ENCODE data around the gene ITLN2. TPM values are rescaled to one million over a fixed set of nuclear protein-coding genes. Genes with fewer than 3 reads are reported as not detected.

The ITLN2 gene
- polyA plus RNA-seq, 2 of the 4 experiments (the other 2 are of a cell fraction) = 0.22 to 0.30 TPM

GRCh38 chr1:160925652-160926244 lies 28.9 kb downstream of the ITLN2 start:
- Histone ChIP-seq H3K4me1 (no peaks in the 10 kb centered on the region), H3K4me3 (no peak overlapping the region), H3K27ac (no peak overlapping the region), H3K9me3 (no peaks in the 10 kb centered on the region), H3K4me2 (peak overlapping the region; percentile 4; the same call in 1 of the 3 replicates)
- POLR2A ChIA-PET = no interaction called here
- CTCF ChIA-PET = interaction anchor here (0.9 to 1.4 kb wide), 3 partner anchors 9 to 90 kb away, joined by 3 to 5 read pairs (median 3); no protein-coding TSS in a partner anchor
- DNase-seq (ENCODE audit: low read depth in 1 of 2, low spot score in 1 of 2) = peak; percentile 12 to 63
- no peak for FAIRE-seq
- 9% methylated on average over 5 of the region's 5 CpGs for WGBS (ENCODE audit: missing lambda C conversion rate)
- TF ChIP-seq SREBF2 (IDR thresholded peaks at IDR 0.05) (peak; percentile 36; the same call in 1 of the 2 replicates), CBX8 (IDR thresholded peaks at IDR 0.05) (no peak)
- ATAC-seq = peak; percentile 66 to 68; a peak in 5 of 6 replicates

- TF ChIP-seq FOXS1 (CRISPR knock-in tag; IDR thresholded peaks at IDR 0.05) (no peak), RFX5 (IDR thresholded peaks at IDR 0.05) (no peak), ZFP36 (IDR thresholded peaks at IDR 0.05; ENCODE audit: borderline replicate concordance, partially characterized antibody) (no peak), BHLHE40 (IDR thresholded peaks at IDR 0.05; ENCODE audit: low read depth, low read length) (no peak), CBX2 (IDR thresholded peaks at IDR 0.05; ENCODE audit: borderline replicate concordance, low read depth) (no peak), CHD4 (IDR thresholded peaks at IDR 0.05; ENCODE audit: borderline replicate concordance) (no peak), CTCF (IDR thresholded peaks at IDR 0.05) (no peak), FOSB (CRISPR knock-in tag; IDR thresholded peaks at IDR 0.05) (no peak), HEYL (CRISPR knock-in tag; IDR thresholded peaks at IDR 0.05) (no peak), HOXA7 (CRISPR knock-in tag; IDR thresholded peaks at IDR 0.05) (no peak), CHD2 (IDR thresholded peaks at IDR 0.05; ENCODE audit: low read length, partially characterized antibody) (no peak), NR3C1 (IDR thresholded peaks at IDR 0.05) (no peak), USF2 (IDR thresholded peaks at IDR 0.05) (no peak)
- TF ChIP-seq, protein P1, sequence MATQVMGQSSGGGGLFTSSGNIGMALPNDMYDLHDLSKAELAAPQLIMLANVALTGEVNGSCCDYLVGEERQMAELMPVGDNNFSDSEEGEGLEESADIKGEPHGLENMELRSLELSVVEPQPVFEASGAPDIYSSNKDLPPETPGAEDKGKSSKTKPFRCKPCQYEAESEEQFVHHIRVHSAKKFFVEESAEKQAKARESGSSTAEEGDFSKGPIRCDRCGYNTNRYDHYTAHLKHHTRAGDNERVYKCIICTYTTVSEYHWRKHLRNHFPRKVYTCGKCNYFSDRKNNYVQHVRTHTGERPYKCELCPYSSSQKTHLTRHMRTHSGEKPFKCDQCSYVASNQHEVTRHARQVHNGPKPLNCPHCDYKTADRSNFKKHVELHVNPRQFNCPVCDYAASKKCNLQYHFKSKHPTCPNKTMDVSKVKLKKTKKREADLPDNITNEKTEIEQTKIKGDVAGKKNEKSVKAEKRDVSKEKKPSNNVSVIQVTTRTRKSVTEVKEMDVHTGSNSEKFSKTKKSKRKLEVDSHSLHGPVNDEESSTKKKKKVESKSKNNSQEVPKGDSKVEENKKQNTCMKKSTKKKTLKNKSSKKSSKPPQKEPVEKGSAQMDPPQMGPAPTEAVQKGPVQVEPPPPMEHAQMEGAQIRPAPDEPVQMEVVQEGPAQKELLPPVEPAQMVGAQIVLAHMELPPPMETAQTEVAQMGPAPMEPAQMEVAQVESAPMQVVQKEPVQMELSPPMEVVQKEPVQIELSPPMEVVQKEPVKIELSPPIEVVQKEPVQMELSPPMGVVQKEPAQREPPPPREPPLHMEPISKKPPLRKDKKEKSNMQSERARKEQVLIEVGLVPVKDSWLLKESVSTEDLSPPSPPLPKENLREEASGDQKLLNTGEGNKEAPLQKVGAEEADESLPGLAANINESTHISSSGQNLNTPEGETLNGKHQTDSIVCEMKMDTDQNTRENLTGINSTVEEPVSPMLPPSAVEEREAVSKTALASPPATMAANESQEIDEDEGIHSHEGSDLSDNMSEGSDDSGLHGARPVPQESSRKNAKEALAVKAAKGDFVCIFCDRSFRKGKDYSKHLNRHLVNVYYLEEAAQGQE (IDR thresholded peaks at IDR 0.05) = no peak
- Histone ChIP-seq H3K4me1 (no peaks in the 10 kb centered on the region), H3K4me2 (peak overlapping the region; percentile 4; the same call in 1 of the 3 replicates), H3K4me3 (no peak overlapping the region), H3K27ac (no peak overlapping the region), H3K9me3 (no peaks in the 10 kb centered on the region)
- ATAC-seq (no peak), DNase-seq (ENCODE audit: low read depth in 1 of 2, low spot score in 1 of 2) (no peak), FAIRE-seq (no peak)
- ChIA-PET POLR2A (no interaction called here), CTCF (interaction anchor here (0.6 to 1.4 kb wide), 3 partner anchors 16 to 101 kb away, joined by 3 to 5 read pairs (median 3); no protein-coding TSS in a partner anchor)
- 81% methylated on average over 7 of the region's 7 CpGs for WGBS (ENCODE audit: missing lambda C conversion rate)
Measured at GRCh38 chr1:160924791-160925651, 29.6 kb downstream of the ITLN2 start.
